ENCODE data around the gene ATIC. TPM values are rescaled to one million over a fixed set of nuclear protein-coding genes. Genes with fewer than 3 reads are reported as not detected.

The ATIC gene
- total and polyA plus RNA-seq, 2 donors from 2014 or later = 75.9 to 101 TPM

- intact Hi-C loops (cut with DNase I) = no loop called here
- no peaks in the 10 kb centered on the region for H3K27me3 ChIP-seq (ENCODE audit: control insufficient read depth, insufficient read depth, low read length)
- no peak overlapping the region for H3K27ac ChIP-seq (ENCODE audit: low read depth in 2 of 2, low read length in 2 of 2)
- H3K9me3 ChIP-seq (ENCODE audit: control insufficient read depth in 2 of 3, insufficient read depth in 1 of 3, low read length in 3 of 3) = no peaks in the 10 kb centered on the region
- H3K4me3 ChIP-seq (ENCODE audit: low read length in 3 of 3) = no peak overlapping the region
- H3K9ac ChIP-seq (ENCODE audit: low read length in 3 of 3) = no peak overlapping the region
- H3K36me3 ChIP-seq (ENCODE audit: control insufficient read depth in 2 of 3, insufficient read depth in 3 of 3, low read length in 3 of 3) = peaks cover 6 to 8% (median 8%) of the 10 kb centered on the region in 3 donors
- FAIRE-seq (peak; percentile 54), DNase-seq (no peak)
- no peak for TF ChIP-seq CTCF (IDR thresholded peaks at IDR 0.05; ENCODE audit: borderline replicate concordance, extremely low read depth, insufficient read depth)
- H3K4me1 ChIP-seq (ENCODE audit: control insufficient read depth in 2 of 3, insufficient read depth in 2 of 3, low read depth in 1 of 3, low read length in 3 of 3) = no peaks in the 10 kb centered on the region
Measured at GRCh38 chr2:215360596-215360995, 48.7 kb downstream of the ATIC start.

- no peak overlapping the region for H3K4me3 ChIP-seq (ENCODE audit: low read length in 3 of 3)
- intact Hi-C loops (cut with DNase I) = no loop called here
- no peak for FAIRE-seq
- H3K4me1 ChIP-seq (ENCODE audit: control insufficient read depth in 2 of 3, insufficient read depth in 2 of 3, low read depth in 1 of 3, low read length in 3 of 3) = no peaks in the 10 kb centered on the region
- H3K27me3 ChIP-seq (ENCODE audit: control insufficient read depth, insufficient read depth, low read length) = no peaks in the 10 kb centered on the region
- no peak overlapping the region for H3K9ac ChIP-seq (ENCODE audit: low read length in 3 of 3)
- peaks cover 6 to 8% (median 8%) of the 10 kb centered on the region in 3 donors for H3K36me3 ChIP-seq (ENCODE audit: control insufficient read depth in 2 of 3, insufficient read depth in 3 of 3, low read length in 3 of 3)
- TF ChIP-seq CTCF (IDR thresholded peaks at IDR 0.05; ENCODE audit: borderline replicate concordance, extremely low read depth, insufficient read depth) = no peak
- DNase-seq = no peak
- H3K9me3 ChIP-seq (ENCODE audit: control insufficient read depth in 2 of 3, insufficient read depth in 1 of 3, low read length in 3 of 3) = no peaks in the 10 kb centered on the region
- no peak overlapping the region for H3K27ac ChIP-seq (ENCODE audit: low read depth in 2 of 2, low read length in 2 of 2)
Measured at GRCh38 chr2:215361211-215361875, 49.5 kb downstream of the ATIC start.

GRCh38 chr2:215361876-215362561 is 50.2 kb downstream of the ATIC start:
- no peak for DNase-seq
- H3K9me3 ChIP-seq (ENCODE audit: control insufficient read depth in 2 of 3, insufficient read depth in 1 of 3, low read length in 3 of 3) = no peaks in the 10 kb centered on the region
- no peak for FAIRE-seq
- intact Hi-C loops (cut with DNase I) = no loop called here
- no peak for TF ChIP-seq CTCF (IDR thresholded peaks at IDR 0.05; ENCODE audit: borderline replicate concordance, extremely low read depth, insufficient read depth)
- H3K27ac ChIP-seq (ENCODE audit: low read depth in 2 of 2, low read length in 2 of 2) = no peak overlapping the region
- H3K27me3 ChIP-seq (ENCODE audit: control insufficient read depth, insufficient read depth, low read length) = no peaks in the 10 kb centered on the region
- peaks cover 6 to 8% (median 8%) of the 10 kb centered on the region in 3 donors for H3K36me3 ChIP-seq (ENCODE audit: control insufficient read depth in 2 of 3, insufficient read depth in 3 of 3, low read length in 3 of 3)
- no peak overlapping the region for H3K9ac ChIP-seq (ENCODE audit: low read length in 3 of 3)
- H3K4me1 ChIP-seq (ENCODE audit: control insufficient read depth in 2 of 3, insufficient read depth in 2 of 3, low read depth in 1 of 3, low read length in 3 of 3) = no peaks in the 10 kb centered on the region
- H3K4me3 ChIP-seq (ENCODE audit: low read length in 3 of 3) = no peak overlapping the region

Measured in kidney (tissue), 14 donors.